Activated CD4-positive, alpha-beta memory T cell treated with anti-CD3 and anti-CD28 coated beads, Interleukin-2, amount 10 ng/mL, durations not matched to agents 7 days and 5 days (primary cell): ENCODE results near the gene OR51T1. TPM values are rescaled to one million over a fixed set of nuclear protein-coding genes. Genes with fewer than 3 reads are reported as not detected.

Experiments
- CTCF ChIA-PET: fragments of 350-600 bp; sonication (Branson Sonifier 250); formaldehyde crosslinking; loops from one replicate; lab custom pipeline; 2021; ENCODE audit warnings: antibody characterized with exemption, inconsistent platforms; lab: Charles Lee
- POLR2A ChIA-PET: fragments of 350-600 bp; sonication (Branson Sonifier 250); formaldehyde crosslinking; loops from one replicate; lab custom pipeline; 2021; ENCODE audit warnings: antibody characterized with exemption; lab: Charles Lee
- DNase-seq: peaks from one replicate; pipeline ENCODE4 v3.0.0-alpha.2; 2020
- H3K27ac Mint-ChIP-seq: one replicate; pipeline ENCODE4 v1.8.0; 2021; ENCODE audit warnings: mild to moderate bottlenecking, mixed read lengths
- H3K27me3 Mint-ChIP-seq: one replicate; pipeline ENCODE4 v1.8.0; 2021; ENCODE audit warnings: mixed read lengths
- H3K36me3 Mint-ChIP-seq: one replicate; pipeline ENCODE4 v1.8.0; 2021; ENCODE audit warnings: low read depth, mixed read lengths
- H3K4me1 Mint-ChIP-seq: one replicate; pipeline ENCODE4 v1.8.0; 2021; ENCODE audit warnings: mixed read lengths
- H3K4me3 Mint-ChIP-seq: one replicate; pipeline ENCODE4 v1.8.0; 2021; ENCODE audit warnings: mild to moderate bottlenecking, mixed read lengths
- H3K9me3 Mint-ChIP-seq: one replicate; pipeline ENCODE4 v1.8.0; 2021; ENCODE audit warnings: mixed read lengths
- total RNA-seq, 2 experiments: library from RNA; stranded (reverse); gene quantifications; one replicate each; pipeline ENCODE4 v1.2.3, GENCODE V29; 2021

Gene OR51T1
- total RNA-seq, 2 experiments from 2014 or later, result not detected

GRCh38 chr11:4890279-4890678 is 8.6 kb downstream of the OR51T1 start:
- CTCF ChIA-PET, result no interaction called here
- DNase-seq, result no peak
- H3K4me1 Mint-ChIP-seq, result no peaks in the 10 kb centered on the region
- no peaks in the 10 kb centered on the region for H3K27me3 Mint-ChIP-seq
- H3K9me3 Mint-ChIP-seq, result no peaks in the 10 kb centered on the region
- POLR2A ChIA-PET, result no interaction called here
- H3K4me3 Mint-ChIP-seq, result no peak overlapping the region
- H3K27ac Mint-ChIP-seq, result no peak overlapping the region
- no peaks in the 10 kb centered on the region for H3K36me3 Mint-ChIP-seq

GRCh38 chr11:4891996-4892640 is 10.4 kb downstream of the OR51T1 start:
- Mint-ChIP-seq H3K27ac (no peak overlapping the region), H3K4me3 (no peak overlapping the region), H3K9me3 (no peaks in the 10 kb centered on the region), H3K36me3 (no peaks in the 10 kb centered on the region), H3K4me1 (no peaks in the 10 kb centered on the region), H3K27me3 (no peaks in the 10 kb centered on the region)
- CTCF ChIA-PET, result no interaction called here
- POLR2A ChIA-PET, result no interaction called here
- DNase-seq, result no peak

DNA sequence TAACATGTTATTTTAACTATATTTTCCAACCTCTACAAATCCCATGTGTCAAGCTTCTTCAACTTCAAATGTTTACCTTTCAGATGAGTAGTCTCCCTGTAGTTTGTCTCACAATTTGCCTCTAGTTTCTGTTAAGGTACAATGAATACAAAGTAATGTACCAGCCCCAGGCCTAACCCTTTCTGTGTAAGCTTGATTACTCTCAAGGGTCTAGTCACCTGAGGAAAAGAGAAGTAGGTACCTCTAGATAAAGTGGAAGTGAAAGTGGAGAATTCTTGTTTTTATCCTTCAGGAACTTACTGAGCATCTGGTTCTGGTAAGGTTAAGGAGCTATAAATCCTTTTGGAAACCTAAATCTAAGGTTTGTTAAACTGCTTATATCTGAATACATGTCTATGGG is 21.8 kb downstream of the OR51T1 start, which contains the start of gene OR51A7:
Gene OR51A7, plus strand, starts transcription at position 300 of the 400 bp plus-strand sequence. CDS start 3,587 bp downstream, outside the sequence.
- no peaks in the 10 kb centered on the region for H3K27me3 Mint-ChIP-seq
- CTCF ChIA-PET, result no interaction called here
- POLR2A ChIA-PET, result no interaction called here
- H3K4me3 Mint-ChIP-seq, result no peak within 1 kb of the TSS
- H3K36me3 Mint-ChIP-seq, result no peaks in the 10 kb centered on the region
- DNase-seq, result no peak
- no peak within 1 kb of the TSS for H3K27ac Mint-ChIP-seq
- H3K4me1 Mint-ChIP-seq, result no peaks in the 10 kb centered on the region
- H3K9me3 Mint-ChIP-seq, result no peaks in the 10 kb centered on the region

DNA sequence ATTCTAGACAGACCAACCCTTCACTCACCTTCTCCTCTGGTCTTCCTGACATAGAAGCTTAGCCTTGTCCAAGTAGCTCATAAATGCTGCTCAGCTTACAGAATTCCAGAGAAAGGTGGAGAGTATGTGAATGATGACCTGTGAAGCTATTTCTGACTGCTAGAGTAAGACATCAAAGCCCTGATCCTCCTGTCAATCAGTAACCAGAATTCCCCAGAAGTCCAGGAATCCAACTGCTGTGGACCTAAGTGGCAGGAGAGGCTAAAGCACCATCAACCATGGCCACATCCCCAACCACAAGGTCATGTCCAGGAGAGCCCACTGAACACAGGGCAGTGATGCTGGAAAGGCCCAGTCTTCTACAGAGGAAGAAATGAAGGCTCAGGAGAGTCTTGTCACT is 34.9 kb downstream of the OR51T1 start:
- H3K4me3 Mint-ChIP-seq, result no peak overlapping the region
- no peak for DNase-seq
- POLR2A ChIA-PET, result no interaction called here
- no peaks in the 10 kb centered on the region for H3K27me3 Mint-ChIP-seq
- no peaks in the 10 kb centered on the region for H3K9me3 Mint-ChIP-seq
- no peaks in the 10 kb centered on the region for H3K4me1 Mint-ChIP-seq
- no peak overlapping the region for H3K27ac Mint-ChIP-seq
- H3K36me3 Mint-ChIP-seq, result no peaks in the 10 kb centered on the region
- CTCF ChIA-PET, result no interaction called here

- H3K4me1 Mint-ChIP-seq, result no peaks in the 10 kb centered on the region
- no peaks in the 10 kb centered on the region for H3K27me3 Mint-ChIP-seq
- H3K36me3 Mint-ChIP-seq, result no peaks in the 10 kb centered on the region
- no peak within 1 kb of the TSS for H3K4me3 Mint-ChIP-seq
- no peaks in the 10 kb centered on the region for H3K9me3 Mint-ChIP-seq
- ChIA-PET CTCF (no interaction called here), POLR2A (no interaction called here)
- DNase-seq, result no peak
- no peak within 1 kb of the TSS for H3K27ac Mint-ChIP-seq
Observed at GRCh38 chr11:4919250-4919649, 37.5 kb downstream of the OR51T1 start, which contains the start of gene OR51G2. Gene OR51G2, minus strand, starts transcription at chr11:4919350. Its CDS starts 3,687 bp downstream, at chr11:4915663.

- H3K27ac Mint-ChIP-seq, result no peak overlapping the region
Observed at GRCh38 chr11:4921796-4922195, 40.1 kb downstream of the OR51T1 start.

DNA sequence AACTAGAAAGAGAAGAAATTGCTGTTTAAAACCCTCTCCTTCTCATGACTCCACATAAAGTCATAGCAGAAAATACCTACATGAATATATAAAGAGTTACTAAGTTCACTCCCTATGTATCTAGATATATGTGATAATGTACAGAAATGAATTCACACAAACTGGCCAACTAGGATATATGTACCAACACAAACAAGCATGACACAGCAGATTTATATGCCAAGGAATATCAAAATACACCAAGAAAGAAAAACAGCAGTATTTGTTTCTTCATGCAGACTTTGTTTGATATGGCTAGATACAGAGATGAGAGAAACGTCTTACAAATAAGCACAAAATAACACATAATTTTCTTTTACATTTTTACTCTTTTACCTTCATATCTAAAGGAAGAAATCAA is 40.6 kb downstream of the OR51T1 start:
- no peaks in the 10 kb centered on the region for H3K36me3 Mint-ChIP-seq
- H3K27me3 Mint-ChIP-seq, result no peaks in the 10 kb centered on the region
- no peak overlapping the region for H3K27ac Mint-ChIP-seq
- ChIA-PET CTCF (no interaction called here), POLR2A (no interaction called here)
- no peaks in the 10 kb centered on the region for H3K4me1 Mint-ChIP-seq
- H3K9me3 Mint-ChIP-seq, result no peaks in the 10 kb centered on the region
- H3K4me3 Mint-ChIP-seq, result no peak overlapping the region
- DNase-seq, result no peak

More at GRCh38 chr11:4921796-4922195, 40.1 kb downstream of the OR51T1 start:
- Mint-ChIP-seq H3K27me3 (no peaks in the 10 kb centered on the region), H3K9me3 (no peaks in the 10 kb centered on the region), H3K4me1 (no peaks in the 10 kb centered on the region), H3K36me3 (no peaks in the 10 kb centered on the region), H3K4me3 (no peak overlapping the region)
- DNase-seq, result no peak
- ChIA-PET POLR2A (no interaction called here), CTCF (no interaction called here)

GRCh38 chr11:4924239-4924638 is 42.5 kb downstream of the OR51T1 start, which contains the start of gene OR51G1:
Gene OR51G1, minus strand, starts transcription at chr11:4924339. Its CDS starts 0 bp downstream, at chr11:4924339.
- H3K27me3 Mint-ChIP-seq, result no peaks in the 10 kb centered on the region
- no peak within 1 kb of the TSS for H3K27ac Mint-ChIP-seq
- ChIA-PET POLR2A (no interaction called here), CTCF (no interaction called here)
- H3K9me3 Mint-ChIP-seq, result no peaks in the 10 kb centered on the region
- H3K4me1 Mint-ChIP-seq, result no peaks in the 10 kb centered on the region
- DNase-seq, result no peak
- H3K4me3 Mint-ChIP-seq, result no peak within 1 kb of the TSS
- H3K36me3 Mint-ChIP-seq, result no peaks in the 10 kb centered on the region

- H3K4me1 Mint-ChIP-seq, result no peaks in the 10 kb centered on the region
- no peaks in the 10 kb centered on the region for H3K36me3 Mint-ChIP-seq
- DNase-seq, result no peak
- no peaks in the 10 kb centered on the region for H3K9me3 Mint-ChIP-seq
- ChIA-PET CTCF (no interaction called here), POLR2A (no interaction called here)
- H3K4me3 Mint-ChIP-seq, result no peak overlapping the region
- no peak overlapping the region for H3K27ac Mint-ChIP-seq
- H3K27me3 Mint-ChIP-seq, result no peaks in the 10 kb centered on the region
Observed at GRCh38 chr11:4926608-4927007, 44.9 kb downstream of the OR51T1 start.

Other genes starting within 250 kb of the OR51T1 start
- gene OR51D1, start 244.4 kb upstream of the OR51T1 start, total RNA-seq, result not detected
- gene OR51E1, start 237.9 kb upstream of the OR51T1 start, total RNA-seq, result not detected
- gene OR51E2, start 184.0 kb upstream of the OR51T1 start, total RNA-seq, result not detected
- not detected for gene MMP26, start 177.1 kb upstream of the OR51T1 start, total RNA-seq
- not detected for gene OR51F1, start 112.0 kb upstream of the OR51T1 start, total RNA-seq
- not detected for gene OR52R1, start 77.5 kb upstream of the OR51T1 start, total RNA-seq
- not detected for gene OR51F2, start 60.6 kb upstream of the OR51T1 start, total RNA-seq
- gene OR51S1, start 32.7 kb upstream of the OR51T1 start, total RNA-seq, result not detected
- not detected for gene OR51A7, start 21.9 kb downstream of the OR51T1 start, total RNA-seq
- gene OR51G2, start 37.5 kb downstream of the OR51T1 start, total RNA-seq, result not detected
- gene OR51G1, start 42.4 kb downstream of the OR51T1 start, total RNA-seq, result not detected
- gene OR51A4, start 65.7 kb downstream of the OR51T1 start, total RNA-seq, result not detected
- gene OR51A2, start 73.8 kb downstream of the OR51T1 start, total RNA-seq, result not detected
- gene OR51L1, start 113.0 kb downstream of the OR51T1 start, total RNA-seq, result not detected
- not detected for gene OR52J3, start 164.6 kb downstream of the OR51T1 start, total RNA-seq
- gene OR52E2, start 177.7 kb downstream of the OR51T1 start, total RNA-seq, result not detected
- not detected for gene OR52E1, start 187.7 kb downstream of the OR51T1 start, total RNA-seq